Hematopoietic multipotent progenitor cell (in vitro differentiated cells): Measurements from ENCODE around the gene COL16A1. TPM values are rescaled to one million over a fixed set of nuclear protein-coding genes. Genes with fewer than 3 reads are reported as not detected.

Source experiments
- DNase-seq, 3 donors: peaks; one replicate each; pipeline ENCODE4 v3.0.0-alpha.2; 2011 to 2015; ENCODE audit warnings: low read depth in 2 of 3, low spot score in 2 of 3
- total RNA-seq: library from RNA; depleted of rRNA; stranded (reverse); fragments of >200 nt; gene quantifications from one replicate; pipeline ENCODE4 v1.2.3, GENCODE V29; 2012

The COL16A1 gene
- 0.54 TPM for total RNA-seq

DNA sequence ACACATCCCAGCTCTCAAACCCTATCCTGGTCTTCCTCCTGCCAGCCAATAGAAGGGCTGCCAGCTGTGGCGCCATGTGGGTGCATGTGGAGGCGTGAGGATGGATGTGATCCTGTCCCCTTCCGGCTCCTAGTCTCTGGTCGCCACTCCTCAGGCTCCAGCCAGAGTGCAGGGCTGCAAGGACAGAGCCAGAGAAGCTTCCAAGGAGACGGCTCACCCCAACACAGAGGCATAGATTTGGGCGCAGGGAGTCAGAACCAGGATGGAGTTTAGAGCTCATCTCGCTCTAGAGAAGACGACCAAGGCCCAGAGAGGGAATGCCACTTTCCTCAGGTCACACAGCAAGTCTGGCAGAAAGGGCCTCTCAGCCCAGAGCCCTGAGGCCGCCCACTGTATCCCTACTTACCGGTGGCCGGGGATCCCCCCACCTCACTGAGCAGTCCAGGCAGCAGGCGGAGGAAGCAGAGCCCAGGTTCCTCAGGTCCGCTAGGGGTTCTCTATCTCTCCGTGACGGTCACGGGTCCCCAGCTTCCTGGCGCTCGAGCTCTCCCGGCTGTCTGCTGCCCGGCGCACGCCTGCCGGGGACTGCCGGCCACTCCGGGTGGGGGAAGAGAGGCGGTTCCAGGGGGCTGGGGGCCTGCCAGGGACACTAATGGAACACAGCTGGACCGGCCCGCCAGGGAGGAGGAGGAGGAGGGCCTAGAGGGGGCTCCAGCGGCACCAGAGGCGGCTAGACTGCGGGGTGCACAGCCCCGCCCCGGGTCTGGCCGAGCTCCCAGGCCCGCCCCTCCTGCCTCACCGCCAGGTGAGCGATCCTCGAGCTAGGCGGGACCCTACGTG is at the start of gene COL16A1:
Gene COL16A1, minus strand, starts transcription at position 587 of the 840 bp plus-strand sequence. CDS start 1,824 bp downstream, outside the sequence.
- DNase-seq: peak in 2 of 3 donors; percentile 24 to 42

DNA sequence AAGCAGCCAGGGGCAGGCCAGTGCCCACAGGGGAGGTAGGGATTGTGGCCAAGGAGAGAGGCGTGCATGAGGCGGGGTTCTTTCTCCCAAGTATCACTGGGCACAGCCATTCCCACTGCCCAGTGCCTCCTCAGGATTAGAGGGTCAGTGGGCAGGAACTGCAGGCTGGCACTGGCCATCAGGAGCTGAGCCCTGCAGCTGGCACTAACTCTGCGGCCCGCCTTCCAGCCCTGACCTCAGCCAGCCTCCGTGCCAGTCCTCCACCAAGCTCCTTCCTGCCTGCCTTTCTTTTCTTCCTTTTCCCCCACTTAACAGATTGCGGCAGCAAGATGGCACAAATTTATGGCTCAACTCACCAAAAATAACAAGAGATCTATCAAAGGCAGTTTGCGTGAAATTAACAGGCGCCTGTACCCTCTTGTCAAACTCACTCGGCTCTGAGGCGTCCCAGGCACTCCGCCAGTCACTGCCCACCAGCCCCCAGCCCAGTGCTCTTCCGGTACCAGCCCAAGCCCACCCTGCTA is 49.2 kb upstream of the COL16A1 start:
- no peak for DNase-seq

DNA sequence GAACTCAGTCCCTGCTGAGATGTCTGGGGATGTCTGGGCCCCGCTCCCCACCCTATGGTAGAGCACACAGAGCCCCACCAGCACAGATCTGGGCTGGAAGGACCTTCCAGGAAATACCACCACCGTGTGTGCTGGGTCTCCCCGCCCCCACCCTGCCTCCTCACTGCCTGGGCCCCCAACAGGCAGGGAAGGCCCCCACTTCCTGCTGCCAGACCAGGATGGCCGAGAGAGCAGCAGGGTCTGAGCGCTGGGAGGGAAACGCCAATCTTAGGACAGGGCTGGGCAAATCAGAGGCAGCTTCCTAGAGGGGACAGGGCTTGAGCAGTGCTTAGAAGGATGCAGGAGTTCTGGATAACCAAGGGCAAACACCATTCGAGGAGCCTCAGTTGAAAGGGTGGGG is 48.4 kb upstream of the COL16A1 start:
- no peak for DNase-seq

DNA sequence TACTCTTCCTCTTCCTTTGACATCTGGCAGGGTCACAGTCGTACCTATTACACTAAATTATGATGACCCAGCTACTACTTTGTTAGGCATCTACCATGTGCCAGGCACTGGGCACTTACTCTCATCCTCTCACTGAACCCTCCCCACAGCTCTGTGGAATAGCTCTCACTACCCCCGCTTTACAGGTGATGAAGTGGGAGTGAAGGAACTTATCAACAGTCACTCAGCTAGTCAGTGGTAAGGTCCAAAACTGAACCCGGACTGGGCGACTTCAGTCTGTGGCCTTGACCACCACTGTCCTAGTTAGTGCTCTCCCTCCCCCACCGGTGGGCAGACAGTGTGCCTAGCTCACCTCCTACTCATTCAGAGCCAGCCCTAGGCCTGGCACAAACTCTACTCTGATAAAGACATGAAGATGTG is 48.0 kb upstream of the COL16A1 start:
- no peak for DNase-seq

DNA sequence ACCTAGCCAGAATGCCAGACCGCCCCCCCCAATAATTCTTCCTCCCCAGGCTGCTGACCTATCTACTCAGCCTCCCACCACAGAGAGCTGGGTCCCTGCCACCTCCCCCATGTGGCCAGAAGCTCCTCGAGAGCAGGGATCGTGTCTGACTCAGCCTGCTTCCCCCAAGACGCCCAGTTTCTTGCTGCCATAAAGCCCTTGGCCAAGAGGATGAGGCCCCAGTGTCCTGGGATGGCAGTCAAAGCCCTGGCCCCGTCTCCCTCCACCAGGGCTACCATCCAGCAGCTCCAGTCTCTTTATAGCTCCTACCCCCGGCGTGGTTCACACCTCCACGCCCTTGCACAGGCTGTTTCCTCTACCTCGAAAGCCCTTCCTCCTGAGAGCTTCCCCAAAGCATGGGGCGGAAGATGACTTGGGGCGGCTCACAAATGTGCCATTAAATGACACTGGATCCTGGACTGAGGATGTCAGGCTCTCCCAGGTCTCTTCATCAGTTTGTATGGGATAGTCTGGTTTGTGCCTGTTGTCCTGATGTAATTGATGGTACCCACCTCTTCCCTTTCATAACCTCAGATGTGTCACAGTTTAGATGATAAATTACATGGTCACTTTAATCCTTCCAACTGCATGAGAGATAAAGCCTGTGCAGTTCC is 47.2 kb upstream of the COL16A1 start:
- DNase-seq: peak in 1 of 3 donors; percentile 61

DNA sequence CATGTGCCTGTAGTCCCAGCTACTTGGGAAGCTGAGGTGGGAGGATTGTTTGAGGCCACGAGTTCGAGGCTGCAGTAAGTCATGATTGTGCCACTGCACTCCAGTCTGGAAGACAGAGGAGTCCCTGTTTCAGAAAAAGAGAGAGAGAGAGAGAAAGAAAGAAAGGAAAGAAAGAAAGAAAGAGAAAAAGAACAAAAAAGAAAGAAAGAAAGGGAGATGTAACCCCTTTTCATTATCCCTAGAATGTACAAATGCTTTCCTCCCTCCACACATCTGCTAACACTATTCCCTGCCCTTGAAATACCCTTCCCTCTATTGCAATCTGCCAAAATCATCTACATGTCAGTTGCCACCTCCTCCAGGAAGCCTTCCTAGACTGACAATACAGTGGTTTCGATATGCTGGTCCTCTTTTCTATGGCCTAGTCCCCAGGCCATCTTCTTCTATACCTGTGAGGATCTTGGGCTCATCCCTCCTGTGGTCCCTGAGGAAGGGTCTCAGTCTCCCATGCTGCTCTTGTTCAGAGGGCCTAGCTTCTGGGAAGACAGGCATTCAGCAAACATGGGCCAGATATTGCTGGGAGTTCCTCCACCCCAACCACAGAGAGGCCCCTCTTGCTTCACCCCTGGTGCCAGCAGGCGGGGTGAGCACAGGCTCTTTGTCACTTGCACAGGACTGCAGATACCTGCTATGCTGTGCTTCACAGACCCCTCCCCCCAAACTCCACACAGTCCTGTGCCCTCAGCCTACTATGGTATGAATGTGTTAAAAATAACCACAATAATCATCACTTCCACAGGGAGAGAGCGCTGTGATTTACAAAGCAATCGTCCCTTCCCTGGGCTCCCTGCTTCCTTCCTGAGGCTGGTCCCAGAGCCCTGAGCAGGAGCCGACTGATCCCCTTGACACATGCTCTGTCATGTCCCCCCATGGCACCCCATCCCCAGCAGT is 46.2 kb upstream of the COL16A1 start:
- no peak for DNase-seq

DNA sequence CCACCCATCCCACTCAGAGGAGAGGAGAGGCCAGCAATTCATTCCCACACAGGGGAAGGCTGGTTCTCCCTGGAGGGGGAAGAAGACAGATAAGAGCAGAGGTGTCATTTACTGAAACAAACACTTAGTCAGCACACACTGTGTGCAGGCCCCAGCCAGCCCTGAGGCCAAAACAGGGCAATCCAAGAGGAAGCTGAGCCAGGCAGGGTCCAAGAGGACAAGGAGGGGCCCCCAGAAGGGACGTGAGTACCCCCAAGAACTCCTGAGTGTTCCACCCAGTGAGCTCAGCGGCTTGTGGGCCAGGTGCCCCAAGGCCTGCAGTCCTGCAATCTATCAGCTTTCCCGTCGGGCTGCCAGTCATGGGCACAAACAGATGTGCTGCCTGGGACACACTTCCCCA is 44.5 kb upstream of the COL16A1 start:
- no peak for DNase-seq

DNA sequence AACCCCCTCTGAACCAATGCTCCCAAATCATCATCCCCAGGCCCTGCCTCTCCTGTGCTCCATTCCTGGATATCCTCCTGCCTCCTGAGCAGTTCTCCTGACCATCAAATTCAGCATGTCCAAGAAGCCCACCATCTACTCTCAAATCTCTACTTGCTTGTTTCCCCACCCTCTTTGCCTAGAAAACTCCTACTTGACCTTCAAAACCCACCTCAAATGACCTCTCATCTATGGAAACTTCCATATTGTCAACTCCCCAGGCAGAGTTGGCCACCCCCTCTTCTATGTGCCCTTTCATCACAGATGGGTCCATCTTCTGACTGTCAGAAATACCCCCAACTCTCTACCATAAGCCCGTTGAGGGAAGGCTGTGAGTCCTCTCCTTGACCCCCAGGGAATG is 43.5 kb upstream of the COL16A1 start:
- no peak for DNase-seq

DNA sequence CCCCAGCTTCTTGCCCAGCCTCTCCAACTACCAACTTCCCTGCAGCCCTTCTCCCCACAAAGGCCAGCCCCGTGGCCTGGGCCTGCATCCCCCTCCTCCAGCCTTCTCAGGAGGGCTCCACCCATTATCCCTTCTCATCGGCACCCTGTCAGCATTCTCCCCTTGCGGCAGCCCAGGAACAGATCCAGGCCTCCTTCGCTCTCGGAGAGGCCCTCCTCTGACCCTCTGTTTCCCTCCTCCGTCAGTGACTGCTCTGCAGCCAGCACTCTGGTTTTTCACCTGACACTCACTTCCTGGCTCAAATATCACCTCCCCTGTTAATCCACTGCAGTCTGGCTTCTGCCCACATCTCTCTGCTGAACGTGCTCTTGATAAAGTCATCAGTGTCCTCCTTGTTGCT is 42.9 kb upstream of the COL16A1 start:
- no peak for DNase-seq

DNA sequence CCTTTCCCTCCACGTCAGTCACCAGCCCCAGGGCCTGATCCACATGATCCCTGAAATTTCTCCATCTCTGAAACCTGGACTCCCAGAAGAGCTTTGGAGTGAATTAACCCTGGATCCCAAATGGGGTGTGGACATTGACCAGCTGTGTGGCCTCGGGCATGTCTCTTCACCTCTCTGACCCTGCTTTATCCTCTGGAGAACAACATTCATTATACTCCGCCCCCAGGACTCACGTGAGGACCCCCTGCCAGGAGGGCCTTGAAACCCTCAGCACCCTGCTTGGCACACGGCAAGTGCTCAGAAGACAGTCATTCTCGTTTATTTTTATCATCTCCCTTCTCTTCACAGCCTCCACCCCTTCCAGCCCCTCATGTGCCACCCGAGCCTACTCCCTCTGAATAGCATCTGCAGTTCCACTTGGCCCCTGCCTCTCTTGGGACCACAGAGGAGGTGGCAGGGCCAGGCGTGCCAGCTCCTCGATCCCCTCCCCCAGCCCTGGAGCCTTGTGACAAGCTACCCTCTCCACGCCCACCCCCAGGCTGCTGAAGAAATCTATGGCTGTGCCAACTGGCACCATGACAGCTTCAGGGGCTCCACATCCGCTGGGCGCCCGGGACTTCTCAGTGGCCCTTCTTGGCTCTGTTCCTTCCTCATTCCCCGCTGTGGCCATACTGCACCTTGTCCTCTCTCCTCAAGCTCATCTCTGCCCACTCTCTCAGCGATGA is 42.3 kb upstream of the COL16A1 start:
- DNase-seq: peak in 1 of 3 donors; percentile 59

DNA sequence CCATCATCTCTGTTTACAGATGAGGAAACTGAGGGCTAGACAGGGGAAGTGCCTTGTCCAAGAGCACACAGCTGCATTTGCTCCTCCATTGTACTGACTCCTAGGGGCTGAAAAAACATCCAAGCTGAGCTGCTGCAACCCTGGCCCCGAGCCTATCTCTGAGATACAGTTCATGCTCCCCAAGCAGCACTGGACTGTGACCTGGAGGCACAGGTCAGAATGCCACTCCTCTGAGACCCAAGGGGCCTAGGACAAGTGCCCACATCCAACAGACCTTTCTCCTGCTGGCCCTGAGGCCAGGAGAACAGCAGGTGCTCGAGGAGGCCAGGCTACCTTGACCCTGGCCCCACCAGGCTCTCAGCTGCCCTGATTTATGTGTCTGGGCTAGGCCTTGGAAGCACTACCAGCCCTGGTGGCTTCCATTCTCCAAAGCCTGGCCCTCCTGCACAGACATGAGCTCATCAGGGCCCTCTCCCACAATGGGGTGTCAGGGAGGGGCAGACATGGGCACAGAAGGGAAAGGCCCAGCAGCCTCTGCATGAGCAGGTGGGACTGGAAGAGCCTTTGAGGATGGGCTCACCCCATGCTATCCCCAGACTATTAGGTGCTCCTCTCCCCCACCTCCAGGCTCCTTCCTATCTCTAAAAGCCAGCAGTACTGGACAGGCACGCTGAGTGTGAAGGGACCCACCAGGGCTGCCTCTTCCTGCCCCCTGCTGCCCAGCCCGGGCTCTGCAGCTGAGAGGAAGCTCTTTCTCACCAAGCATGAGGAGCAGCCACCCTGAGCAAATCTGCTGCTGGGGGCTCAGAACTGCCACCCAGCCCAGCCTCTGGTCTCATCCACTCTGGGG is 41.5 kb upstream of the COL16A1 start:
- peak in 2 of 3 donors; percentile 52 to 77 for DNase-seq

DNA sequence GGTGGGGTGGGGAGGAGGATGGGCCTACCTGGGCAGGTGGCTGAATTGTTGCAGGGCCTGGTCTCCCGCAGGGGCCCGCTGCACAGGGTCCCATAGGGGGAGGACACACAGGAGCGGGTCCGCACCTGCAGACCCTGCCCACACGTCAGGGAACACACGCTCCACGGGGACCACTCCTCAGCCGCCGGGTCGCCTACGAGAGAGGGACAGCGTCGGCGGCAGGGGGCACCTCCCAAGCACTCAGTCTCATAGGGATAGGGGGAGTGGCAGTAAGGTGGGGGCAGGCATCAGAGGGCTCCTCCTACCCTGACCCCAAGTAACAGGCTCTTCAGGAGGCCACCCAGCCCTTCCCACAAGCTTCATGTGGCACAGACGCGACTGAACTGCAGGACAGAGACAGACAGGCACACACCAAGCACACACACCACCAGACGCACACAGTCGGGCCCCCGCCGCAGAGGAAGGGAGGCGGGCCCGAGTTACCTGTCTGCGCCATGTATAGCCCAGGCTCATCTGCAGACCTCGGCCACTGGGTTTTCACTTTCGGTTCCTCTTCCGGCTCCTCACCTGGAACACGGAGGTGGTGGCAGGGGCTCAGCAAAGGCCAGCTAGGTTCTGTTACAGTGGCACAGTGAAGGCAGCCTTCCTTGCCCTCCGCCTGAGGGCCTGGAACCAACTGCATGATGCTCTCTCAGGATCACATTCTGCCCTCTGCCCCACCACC is 40.5 kb upstream of the COL16A1 start:
- DNase-seq: no peak

DNA sequence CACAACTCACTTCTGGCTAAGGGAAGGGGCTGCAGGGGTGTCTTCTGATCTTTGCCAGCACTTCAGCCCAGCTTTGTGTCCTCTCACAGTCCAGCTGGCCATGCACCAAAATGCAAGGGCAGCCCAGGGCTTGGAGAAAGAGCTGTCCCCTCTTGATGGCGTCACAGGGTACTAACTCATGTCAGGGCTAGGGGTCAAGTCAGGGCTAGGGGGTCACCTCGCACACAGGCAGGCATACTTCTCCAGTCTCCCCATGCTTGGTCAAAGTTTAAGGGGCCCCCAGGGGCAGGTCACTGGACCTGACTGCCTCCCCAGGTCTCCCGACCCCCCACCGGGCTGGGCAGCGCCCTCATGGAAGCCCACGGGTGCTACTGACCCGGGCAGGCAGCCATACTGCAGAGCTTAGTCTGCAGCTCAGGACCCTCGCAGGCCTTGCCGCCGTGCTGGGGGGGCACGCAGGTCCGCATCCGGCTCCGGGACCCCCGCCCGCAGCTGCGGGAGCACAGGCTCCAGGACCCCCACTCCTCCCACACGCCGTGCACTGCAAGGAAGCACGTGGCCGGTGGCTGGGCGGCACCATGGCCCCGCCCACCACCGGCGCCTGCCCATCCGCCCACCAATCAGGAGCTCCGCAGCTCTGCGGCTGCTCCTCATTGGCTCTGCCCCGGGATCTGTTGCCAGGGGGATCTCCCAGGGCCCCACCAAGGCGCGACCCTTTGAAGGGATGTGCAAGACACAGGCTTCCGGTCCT is 38.8 kb upstream of the COL16A1 start:
- DNase-seq: no peak

DNA sequence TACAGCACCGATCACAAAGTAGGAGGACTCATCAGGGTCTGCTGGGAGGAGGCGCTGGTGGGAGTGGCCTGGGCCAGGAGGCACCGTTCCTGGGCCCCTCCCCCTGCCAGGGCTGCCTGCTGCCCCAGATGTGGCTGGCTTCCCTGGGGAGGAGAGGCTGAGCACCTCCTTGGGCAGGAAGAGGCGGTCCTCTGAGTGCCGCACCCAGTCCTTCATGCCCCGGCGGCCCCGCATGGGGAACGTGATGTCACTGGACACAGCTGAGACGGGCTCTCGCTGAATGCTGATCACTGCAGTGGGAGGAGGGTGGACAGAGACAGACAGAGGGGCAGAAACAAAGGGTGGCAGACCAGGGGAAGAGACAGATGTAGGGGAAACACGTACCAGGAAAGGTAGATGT is 35.5 kb upstream of the COL16A1 start:
- no peak for DNase-seq

DNA sequence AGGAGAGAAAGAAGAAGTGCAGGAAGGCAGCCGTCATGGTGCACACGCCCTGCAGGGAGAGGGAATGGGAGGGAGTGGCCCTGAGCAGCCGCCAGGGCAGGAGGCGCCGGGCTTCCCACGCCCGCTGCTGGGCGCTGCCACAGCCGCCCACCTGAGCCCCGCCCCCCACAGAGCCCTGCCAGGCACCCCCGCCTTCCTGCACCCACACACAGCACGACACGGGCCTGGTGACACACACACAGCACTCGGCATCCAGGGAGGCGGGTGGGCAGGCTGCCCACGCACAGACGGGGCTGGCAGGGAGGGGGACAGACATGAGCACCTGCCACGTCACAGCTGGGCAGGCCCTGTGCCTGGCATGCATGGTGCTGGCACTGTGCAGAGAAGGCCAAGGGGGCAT is 32.9 kb upstream of the COL16A1 start:
- no peak for DNase-seq

DNA sequence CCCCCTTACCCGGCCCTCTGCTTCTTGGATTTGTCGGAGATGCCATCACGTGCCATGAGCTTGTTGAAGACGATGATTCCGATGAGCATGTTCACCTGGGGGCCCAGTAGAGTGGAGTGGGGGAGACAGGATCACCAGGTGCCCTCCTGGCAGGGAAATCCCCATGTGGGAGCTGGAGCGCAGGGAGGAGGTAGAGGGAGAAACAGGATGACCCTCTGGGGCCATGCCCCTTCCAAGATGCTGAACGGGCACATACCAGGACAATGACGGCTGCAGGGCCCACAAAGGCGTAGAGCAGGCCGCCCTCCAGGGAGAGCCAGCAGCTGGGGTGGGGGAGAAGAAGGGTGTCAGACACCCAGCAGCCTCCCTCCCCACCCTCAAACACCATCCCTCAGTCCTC is 31.8 kb upstream of the COL16A1 start:
- no peak for DNase-seq

DNA sequence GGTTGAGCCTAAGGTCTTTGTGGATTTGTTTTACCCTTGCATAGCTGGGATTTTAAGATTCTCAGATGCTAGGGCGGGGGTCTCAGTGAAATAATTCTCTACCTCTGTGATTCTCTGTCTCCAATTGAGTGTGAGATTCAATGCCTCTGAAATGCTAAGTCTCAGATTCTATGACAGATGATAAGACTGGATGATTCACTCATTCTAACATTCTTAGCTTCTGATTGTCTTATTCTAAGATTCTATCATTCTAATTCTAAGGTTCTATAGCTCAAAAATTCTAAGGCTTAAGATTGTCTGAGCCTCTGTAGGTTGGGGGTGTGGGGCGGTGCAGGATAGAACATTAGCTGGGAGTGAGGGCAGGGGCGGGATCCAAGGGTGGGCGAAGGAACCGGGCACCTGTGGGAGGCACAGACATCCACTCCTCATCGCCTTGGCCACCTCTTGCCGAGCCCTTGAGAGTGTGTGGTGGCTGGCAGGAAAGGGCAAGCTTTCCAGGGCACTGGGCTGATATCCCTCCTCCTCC is 30.8 kb upstream of the COL16A1 start:
- DNase-seq: no peak
